A673 (cell line): ENCODE results near the gene RTEL1. TPM values are rescaled to one million over a fixed set of nuclear protein-coding genes. Genes with fewer than 3 reads are reported as not detected.

ENCODE experiments used
- BruUV-seq: library from RNA; stranded (reverse); fragments of 400-500 nt; replicated peaks from 2 replicates; lab custom pipeline; 2021; lab: Mats Ljungman, UMichigan
- CTCF ChIA-PET: fragments of 300-600 bp; sonication (Branson Sonifier 250); formaldehyde crosslinking; loops from one replicate; lab custom pipeline; 2022; ENCODE audit warnings: antibody characterized with exemption; lab: Charles Lee
- POLR2A ChIA-PET: fragments of 300-600 bp; sonication (Branson Sonifier 250); formaldehyde crosslinking; loops from one replicate; lab custom pipeline; 2022; ENCODE audit warnings: antibody characterized with exemption; ENCODE audit not compliant: low non-redundant PET; lab: Charles Lee
- DNase-seq: peaks from one replicate; pipeline ENCODE4 v3.0.0-alpha.2; 2015; ENCODE audit warnings: low spot score
- H3K27ac ChIP-seq: fragments of 200-600 bp; sonication (generic); 2 replicates; pipeline ENCODE4 v1.5.1; 2016; ENCODE audit warnings: mixed run types, low read depth, mild to moderate bottlenecking, mixed read lengths, antibody characterized with exemption, low read length; ENCODE audit not compliant: poor library complexity, severe bottlenecking
- H3K27me3 ChIP-seq: fragments of 200-600 bp; sonication (generic); replicated peaks from 2 replicates; pipeline ENCODE4 v1.6.1; 2017; ENCODE audit warnings: mixed run types, low read depth, mild to moderate bottlenecking, mixed read lengths, antibody characterized with exemption, low read length; ENCODE audit not compliant: insufficient read depth, poor library complexity
- H3K36me3 ChIP-seq: fragments of 200-600 bp; sonication (generic); 2 replicates; pipeline ENCODE4 v1.6.1; 2016; ENCODE audit warnings: mixed run types, mild to moderate bottlenecking, mixed read lengths, antibody characterized with exemption, low read length; ENCODE audit not compliant: insufficient read depth, poor library complexity, severe bottlenecking
- H3K4me1 ChIP-seq: fragments of 200-600 bp; sonication (generic); 2 replicates; pipeline ENCODE4 v1.6.1; 2017; ENCODE audit warnings: mixed run types, mild to moderate bottlenecking, mixed read lengths, antibody characterized with exemption, low read length; ENCODE audit not compliant: insufficient read depth, poor library complexity, severe bottlenecking
- H3K4me3 ChIP-seq: fragments of 200-600 bp; sonication (generic); 2 replicates; pipeline ENCODE4 v1.5.1; 2016; ENCODE audit warnings: low read depth, mixed run types, mild to moderate bottlenecking, mixed read lengths, low read length; ENCODE audit not compliant: poor library complexity, severe bottlenecking
- H3K9me3 ChIP-seq: fragments of 200-600 bp; sonication (generic); 2 replicates; pipeline ENCODE4 v1.6.1; 2016; ENCODE audit warnings: mixed run types, low read depth, mild to moderate bottlenecking, mixed read lengths, antibody characterized with exemption, low read length; ENCODE audit not compliant: poor library complexity, severe bottlenecking
- EZH2 ChIP-seq: fragments of 200-600 bp; sonication (generic); IDR thresholded peaks from 2 replicates; pipeline ENCODE4 v1.6.1; 2017; ENCODE audit warnings: borderline replicate concordance, low read depth, mild to moderate bottlenecking, mixed read lengths, antibody characterized with exemption, low read length; ENCODE audit not compliant: poor library complexity, severe bottlenecking
- intact Hi-C: fragments of 100-400 bp; cut with micrococcal nuclease; formaldehyde crosslinking; loops from one replicate; pipeline ENCODE4 v1.10.0; 2022; ENCODE audit not compliant: unreplicated experiment
- total RNA-seq: library from RNA; stranded (reverse); gene quantifications from 2 replicates; pipeline ENCODE4 v1.2.3, GENCODE V29; 2021
- TF ChIP-seq, protein P1 (sequence below): fragments of 300-800, 200-600 bp; sonication (generic); conservative IDR thresholded peaks from 2 replicates; pipeline ENCODE4 v1.5.1; 2017; ENCODE audit warnings: low read depth, mild to moderate bottlenecking, antibody characterized with exemption, low read length, moderate library complexity, mixed read lengths

RTEL1 gene
- total RNA-seq, 1 experiment from 2014 or later = 45.6 TPM

DNA sequence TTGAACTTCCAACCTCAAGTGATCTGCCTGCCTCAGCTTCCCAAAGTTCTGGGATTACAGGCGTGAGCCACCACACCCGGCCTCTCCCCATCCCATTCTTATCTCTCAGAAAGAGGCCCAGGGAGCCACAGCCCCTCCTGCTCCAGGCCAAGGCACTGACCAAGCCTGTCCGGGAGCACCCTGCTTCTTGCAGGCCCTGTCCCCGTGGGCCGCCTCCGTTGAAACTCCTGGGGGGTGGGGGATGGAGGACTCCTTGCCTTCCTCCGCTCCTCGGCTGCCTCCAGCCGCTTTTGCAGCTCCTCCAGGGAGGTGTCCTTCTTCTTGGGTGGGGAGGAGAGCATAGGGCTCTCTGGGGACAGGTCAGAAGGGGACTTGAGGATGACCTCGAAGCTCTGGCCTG, 14.6 kb upstream of the RTEL1 start:
- no peak overlapping the region for H3K27ac ChIP-seq
- CTCF ChIA-PET = no interaction called here
- H3K27me3 ChIP-seq = no peaks in the 10 kb centered on the region
- peaks cover 9% of the 10 kb centered on the region for H3K4me1 ChIP-seq
- H3K4me3 ChIP-seq = no peak overlapping the region
- TF ChIP-seq, protein P1, sequence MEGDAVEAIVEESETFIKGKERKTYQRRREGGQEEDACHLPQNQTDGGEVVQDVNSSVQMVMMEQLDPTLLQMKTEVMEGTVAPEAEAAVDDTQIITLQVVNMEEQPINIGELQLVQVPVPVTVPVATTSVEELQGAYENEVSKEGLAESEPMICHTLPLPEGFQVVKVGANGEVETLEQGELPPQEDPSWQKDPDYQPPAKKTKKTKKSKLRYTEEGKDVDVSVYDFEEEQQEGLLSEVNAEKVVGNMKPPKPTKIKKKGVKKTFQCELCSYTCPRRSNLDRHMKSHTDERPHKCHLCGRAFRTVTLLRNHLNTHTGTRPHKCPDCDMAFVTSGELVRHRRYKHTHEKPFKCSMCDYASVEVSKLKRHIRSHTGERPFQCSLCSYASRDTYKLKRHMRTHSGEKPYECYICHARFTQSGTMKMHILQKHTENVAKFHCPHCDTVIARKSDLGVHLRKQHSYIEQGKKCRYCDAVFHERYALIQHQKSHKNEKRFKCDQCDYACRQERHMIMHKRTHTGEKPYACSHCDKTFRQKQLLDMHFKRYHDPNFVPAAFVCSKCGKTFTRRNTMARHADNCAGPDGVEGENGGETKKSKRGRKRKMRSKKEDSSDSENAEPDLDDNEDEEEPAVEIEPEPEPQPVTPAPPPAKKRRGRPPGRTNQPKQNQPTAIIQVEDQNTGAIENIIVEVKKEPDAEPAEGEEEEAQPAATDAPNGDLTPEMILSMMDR = no peak
- no peak for TF ChIP-seq EZH2
- no peak for DNase-seq
- no TSS peak for BruUV-seq
- H3K36me3 ChIP-seq = peaks cover 3% of the 10 kb centered on the region
- intact Hi-C loops = no loop called here
- no peaks in the 10 kb centered on the region for H3K9me3 ChIP-seq
- POLR2A ChIA-PET = no interaction called here

DNA sequence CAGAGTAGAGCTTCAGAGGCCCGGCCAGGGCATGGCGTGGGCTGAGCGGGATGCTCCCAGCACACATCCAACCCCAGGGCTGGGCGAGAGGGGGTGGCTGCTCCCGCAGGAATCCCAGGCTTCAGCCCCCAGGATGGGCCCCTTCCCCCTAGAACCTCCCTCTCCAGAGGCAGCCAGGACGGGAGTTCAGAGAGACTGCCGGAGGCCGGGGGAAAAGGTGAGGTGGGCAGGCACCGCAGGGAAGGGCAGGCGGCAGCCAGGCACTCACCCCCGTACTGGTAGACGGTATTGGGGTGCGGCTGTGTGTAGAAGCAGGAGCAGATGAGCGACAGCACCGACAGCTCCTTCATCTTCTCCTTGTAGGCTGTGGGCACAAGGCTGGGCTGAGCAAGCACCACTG, 14.2 kb upstream of the RTEL1 start:
- intact Hi-C loops = no loop called here
- ChIA-PET POLR2A (no interaction called here), CTCF (no interaction called here)
- H3K27ac ChIP-seq = no peak overlapping the region
- no TSS peak for BruUV-seq
- no peak for DNase-seq
- no peak for TF ChIP-seq EZH2
- TF ChIP-seq, protein P1 = no peak
- no peaks in the 10 kb centered on the region for H3K9me3 ChIP-seq
- H3K4me1 ChIP-seq = peaks cover 9% of the 10 kb centered on the region
- H3K36me3 ChIP-seq = peaks cover 3% of the 10 kb centered on the region
- no peaks in the 10 kb centered on the region for H3K27me3 ChIP-seq
- no peak overlapping the region for H3K4me3 ChIP-seq

DNA sequence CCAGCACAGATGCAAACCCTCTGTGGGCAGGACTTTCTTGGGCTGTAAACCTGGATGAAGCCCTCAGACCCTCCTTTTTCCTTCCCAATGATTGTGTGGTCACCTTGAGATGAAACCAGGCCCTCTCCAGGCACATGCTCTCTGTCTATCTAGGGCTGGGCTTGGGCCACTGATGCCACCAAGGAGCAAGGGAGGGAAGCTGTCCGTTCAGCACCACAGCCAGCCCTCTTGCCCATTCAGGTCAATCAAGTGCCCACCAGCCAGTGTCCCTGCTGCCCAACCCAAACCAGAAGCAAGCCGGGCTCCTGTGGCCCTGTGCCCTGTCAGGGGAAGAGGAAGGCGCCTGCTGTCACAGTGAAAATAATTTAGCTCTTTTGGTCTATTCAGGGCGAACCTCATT, 12.9 kb upstream of the RTEL1 start:
- DNase-seq = no peak
- ChIA-PET CTCF (no interaction called here), POLR2A (no interaction called here)
- intact Hi-C loops = no loop called here
- Histone ChIP-seq H3K9me3 (no peaks in the 10 kb centered on the region), H3K4me1 (peaks cover 9% of the 10 kb centered on the region), H3K4me3 (no peak overlapping the region), H3K27ac (no peak overlapping the region), H3K36me3 (peaks cover 3% of the 10 kb centered on the region), H3K27me3 (no peaks in the 10 kb centered on the region)
- TF ChIP-seq, protein P1 = no peak
- no peak for TF ChIP-seq EZH2
- no TSS peak for BruUV-seq
